K562 (cell line): ENCODE results near the gene POU2F1.

ENCODE experiments used
- CHCHD3 ChIP-seq: fragments of 250-450 bp; sonication (Bioruptor Pico); IDR thresholded peaks from 2 replicates; pipeline ENCODE4 v2.1.2; 2022; ENCODE audit warnings: mild to moderate bottlenecking
- MXI1 ChIP-seq: IDR thresholded peaks from 2 replicates; pipeline ENCODE4 v1.6.1; 2011; ENCODE audit warnings: low read depth, mild to moderate bottlenecking, improper control_type of control experiment, low read length
- RFX5 ChIP-seq: IDR thresholded peaks from 2 replicates; pipeline ENCODE4 v1.6.1; 2011; ENCODE audit warnings: low read depth, mild to moderate bottlenecking, improper control_type of control experiment, low read length
- SP1 ChIP-seq: sonication (generic); formaldehyde crosslinking; IDR thresholded peaks from 2 replicates; pipeline ENCODE4 v1.8.1; 2022; ENCODE audit warnings: mild to moderate bottlenecking, missing genetic modification reagents
- SP2 ChIP-seq: IDR thresholded peaks from 2 replicates; pipeline ENCODE4 v1.6.1; 2011; ENCODE audit warnings: mild to moderate bottlenecking, low read depth, low read length, moderate library complexity; ENCODE audit not compliant: poor library complexity, severe bottlenecking; ENCODE audit errors: extremely low read depth
- ZNF224 ChIP-seq: sonication (generic); formaldehyde crosslinking; IDR thresholded peaks from 2 replicates; pipeline ENCODE4 v1.8.0; 2022; ENCODE audit warnings: mild to moderate bottlenecking, missing genetic modification reagents
- ZNF407 ChIP-seq: fragments of 450-650 bp; IDR thresholded peaks from 2 replicates; pipeline ENCODE4 v1.6.1; 2016; ENCODE audit warnings: low read depth
- TF ChIP-seq, protein P1 (sequence below), 3 experiments: IDR thresholded peaks in 2 of 3; conservative IDR thresholded peaks in 1 of 3; 2 replicates each; pipeline ENCODE4 v1.5.1; 2011 to 2012; ENCODE audit warnings: low read length in 3 of 3, mild to moderate bottlenecking in 3 of 3, control low read depth in 2 of 3, improper control_type of control experiment in 1 of 3, inconsistent platforms in 1 of 3, low read depth in 1 of 3, mixed read lengths in 1 of 3, moderate library complexity in 1 of 3; ENCODE audit not compliant: insufficient read depth in 2 of 3

DNA sequence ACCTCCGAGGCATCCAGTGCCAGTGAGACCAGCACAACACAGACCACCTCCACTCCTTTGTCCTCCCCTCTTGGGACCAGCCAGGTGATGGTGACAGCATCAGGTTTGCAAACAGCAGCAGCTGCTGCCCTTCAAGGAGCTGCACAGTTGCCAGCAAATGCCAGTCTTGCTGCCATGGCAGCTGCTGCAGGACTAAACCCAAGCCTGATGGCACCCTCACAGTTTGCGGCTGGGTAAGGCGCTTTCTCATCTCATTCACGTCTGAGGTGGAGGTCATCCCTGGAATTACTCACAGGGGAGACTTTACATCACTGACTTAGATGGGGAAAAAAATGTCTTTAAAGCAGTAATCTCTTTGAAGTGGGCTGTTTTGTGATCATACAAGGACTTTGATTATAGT lies 191.4 kb downstream of the POU2F1 start:
- TF ChIP-seq SP1 (CRISPR knock-in tag) (no peak), RFX5 (no peak), CHCHD3 (CRISPR knock-in tag) (no peak), SP2 (no peak), MXI1 (no peak), ZNF224 (CRISPR knock-in tag) (no peak), ZNF407 (no peak)
- TF ChIP-seq, protein P1, sequence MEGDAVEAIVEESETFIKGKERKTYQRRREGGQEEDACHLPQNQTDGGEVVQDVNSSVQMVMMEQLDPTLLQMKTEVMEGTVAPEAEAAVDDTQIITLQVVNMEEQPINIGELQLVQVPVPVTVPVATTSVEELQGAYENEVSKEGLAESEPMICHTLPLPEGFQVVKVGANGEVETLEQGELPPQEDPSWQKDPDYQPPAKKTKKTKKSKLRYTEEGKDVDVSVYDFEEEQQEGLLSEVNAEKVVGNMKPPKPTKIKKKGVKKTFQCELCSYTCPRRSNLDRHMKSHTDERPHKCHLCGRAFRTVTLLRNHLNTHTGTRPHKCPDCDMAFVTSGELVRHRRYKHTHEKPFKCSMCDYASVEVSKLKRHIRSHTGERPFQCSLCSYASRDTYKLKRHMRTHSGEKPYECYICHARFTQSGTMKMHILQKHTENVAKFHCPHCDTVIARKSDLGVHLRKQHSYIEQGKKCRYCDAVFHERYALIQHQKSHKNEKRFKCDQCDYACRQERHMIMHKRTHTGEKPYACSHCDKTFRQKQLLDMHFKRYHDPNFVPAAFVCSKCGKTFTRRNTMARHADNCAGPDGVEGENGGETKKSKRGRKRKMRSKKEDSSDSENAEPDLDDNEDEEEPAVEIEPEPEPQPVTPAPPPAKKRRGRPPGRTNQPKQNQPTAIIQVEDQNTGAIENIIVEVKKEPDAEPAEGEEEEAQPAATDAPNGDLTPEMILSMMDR (IDR thresholded peaks at IDR 0.05 in 2 of 3, conservative IDR thresholded peaks at IDR 0.05 in 1 of 3; ENCODE audit: insufficient read depth in 2 of 3, low read depth in 1 of 3, low read length in 3 of 3) = no peak
